BLaER1 treated with 17β-estradiol and CSF1 and Interleukin-3, amounts not matched to agents 10 nM and 100 nM (cell line): ENCODE results near the gene ELF5.

Experiments
- H3K27ac ChIP-seq, 11 experiments: shearing (Covaris generic); formaldehyde crosslinking; 2 replicates each; pipeline ENCODE4 v1.8.1; 2022
- H3K27me3 ChIP-seq, 11 experiments: shearing (Covaris generic); formaldehyde crosslinking; 2 replicates each; pipeline ENCODE4 v1.8.1; 2022
- H3K36me3 ChIP-seq, 11 experiments: shearing (Covaris generic); formaldehyde crosslinking; 2 replicates each; pipeline ENCODE4 v1.8.1; 2022
- H3K4me1 ChIP-seq, 10 experiments: shearing (Covaris generic); formaldehyde crosslinking; 2 replicates each; pipeline ENCODE4 v1.8.1; 2022
- H3K4me2 ChIP-seq, 11 experiments: shearing (Covaris generic); formaldehyde crosslinking; 2 replicates each; pipeline ENCODE4 v1.8.1; 2022
- H3K4me3 ChIP-seq, 10 experiments: shearing (Covaris generic); formaldehyde crosslinking; 2 replicates each; pipeline ENCODE4 v1.8.1; 2022
- H3K9ac ChIP-seq, 11 experiments: shearing (Covaris generic); formaldehyde crosslinking; 2 replicates each; pipeline ENCODE4 v1.8.1; 2022
- H3K9me3 ChIP-seq, 11 experiments: shearing (Covaris generic); formaldehyde crosslinking; replicated peaks in 1 of 11; 2 replicates each; pipeline ENCODE4 v1.8.1; 2022
- H4K20me1 ChIP-seq, 11 experiments: shearing (Covaris generic); formaldehyde crosslinking; 2 replicates each; pipeline ENCODE4 v1.8.1; 2022
- Cebpa-rat ChIP-seq, 11 experiments: shearing (Covaris generic); IDR thresholded peaks; 2 replicates each; pipeline ENCODE4 v1.8.1; 2022

Gene ELF5

DNA sequence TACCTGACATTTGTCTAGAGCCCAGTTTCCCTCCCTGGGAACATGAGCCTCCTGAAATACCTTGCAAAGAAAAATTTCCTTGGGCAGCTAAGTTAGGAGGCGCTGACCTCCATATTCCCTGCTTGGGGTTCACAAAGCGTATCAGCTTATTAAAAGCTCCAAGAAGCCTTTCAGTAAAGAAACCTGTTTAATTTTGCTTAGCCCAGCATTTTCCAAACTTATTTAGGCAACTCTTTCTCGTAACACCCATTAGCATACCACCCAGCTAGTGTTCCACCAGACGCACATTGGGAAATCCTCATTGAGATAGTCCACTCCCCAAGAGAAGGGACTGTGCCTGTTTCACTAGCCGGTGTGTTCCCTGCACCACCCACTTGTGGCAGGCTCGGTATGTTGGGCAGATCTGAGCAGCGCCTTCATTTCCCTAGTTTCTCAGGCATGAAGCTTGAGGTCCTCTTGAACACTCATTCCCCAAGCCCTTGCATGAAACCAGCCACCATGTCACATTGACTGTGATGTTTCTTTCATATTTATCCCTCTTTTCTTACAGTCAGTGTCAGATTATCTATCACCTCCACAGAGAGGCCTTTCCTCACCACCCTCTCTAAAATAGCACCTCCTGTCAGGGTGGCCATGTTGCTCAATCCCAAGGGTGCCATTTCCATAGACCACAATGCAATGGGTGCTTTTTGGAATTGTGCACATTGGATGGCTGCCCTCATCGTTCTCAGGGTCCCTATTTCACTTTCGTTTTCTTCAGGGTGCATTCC is 12.5 kb upstream of the ELF5 start:
- no peaks in the 10 kb centered on the region for H3K27me3 ChIP-seq
- no peak overlapping the region for H3K27ac ChIP-seq
- no peak overlapping the region for H3K9ac ChIP-seq
- H3K4me2 ChIP-seq = peak overlapping the region in 3 of 11 experiments; percentile 4 to 7 (median 6); a peak in 2 of 22 replicates
- TF ChIP-seq Cebpa-rat (IDR thresholded peaks at IDR 0.05) = no peak
- no peak overlapping the region for H3K4me3 ChIP-seq
- H3K9me3 ChIP-seq = peaks cover 0 to under 1% (median 0%) of the 10 kb centered on the region in 11 experiments; a peak in 1 of 22 replicates
- peaks cover 0 to 4% (median 0%) of the 10 kb centered on the region in 10 experiments; a peak in 1 of 20 replicates for H3K4me1 ChIP-seq
- H4K20me1 ChIP-seq = no peaks in the 10 kb centered on the region
- H3K36me3 ChIP-seq = no peaks in the 10 kb centered on the region

DNA sequence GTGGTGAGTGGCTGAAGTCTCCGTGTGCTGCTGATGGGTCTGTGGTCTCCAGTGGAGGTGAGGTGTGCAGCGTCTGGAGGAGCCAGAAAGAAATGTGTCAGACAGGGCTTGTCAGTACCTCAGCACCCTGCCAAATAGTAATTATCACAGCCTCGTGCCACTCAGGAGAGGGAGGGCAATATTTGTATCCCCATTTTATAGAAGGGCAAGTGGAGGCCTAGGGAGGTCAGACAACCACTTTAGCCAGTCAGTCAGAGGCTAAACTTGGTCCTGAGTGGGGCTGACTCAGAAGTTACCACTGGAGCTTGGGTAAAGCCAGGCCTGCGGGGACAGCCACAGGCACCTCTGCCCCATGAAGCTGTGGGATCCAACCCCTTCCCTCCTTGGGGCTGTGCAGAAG is 11.5 kb upstream of the ELF5 start:
- Histone ChIP-seq H3K4me1 (peaks cover 0 to 4% (median 0%) of the 10 kb centered on the region in 10 experiments; a peak in 1 of 20 replicates), H3K4me3 (no peak overlapping the region)
- TF ChIP-seq Cebpa-rat (IDR thresholded peaks at IDR 0.05) = no peak

DNA sequence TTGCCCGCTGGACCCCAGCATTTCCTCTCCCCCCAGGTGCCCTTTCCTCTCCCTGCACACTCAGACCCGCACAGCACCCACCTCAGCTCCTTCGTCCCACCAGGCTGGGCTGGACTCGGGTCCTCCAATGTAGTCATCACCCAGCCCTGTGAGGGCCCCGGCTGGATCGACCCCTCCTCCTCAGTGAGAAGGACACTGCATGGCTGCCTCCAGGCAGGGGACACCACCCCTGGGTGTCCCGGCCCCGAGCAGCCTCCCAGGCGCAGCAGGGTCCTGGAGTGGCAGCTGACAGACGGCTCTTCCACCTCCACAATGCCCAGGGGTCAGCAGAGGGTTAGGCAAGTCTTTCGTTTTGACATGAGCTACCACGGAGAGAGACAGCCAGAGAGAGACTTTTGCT is 11.1 kb upstream of the ELF5 start:
- H3K27me3 ChIP-seq = no peaks in the 10 kb centered on the region
- no peak overlapping the region for H3K27ac ChIP-seq
- H4K20me1 ChIP-seq = no peaks in the 10 kb centered on the region
- peaks cover 0 to 4% (median 0%) of the 10 kb centered on the region in 10 experiments; a peak in 1 of 20 replicates for H3K4me1 ChIP-seq
- H3K4me2 ChIP-seq = no peak overlapping the region
- H3K9ac ChIP-seq = no peak overlapping the region
- H3K36me3 ChIP-seq = no peaks in the 10 kb centered on the region
- TF ChIP-seq Cebpa-rat (IDR thresholded peaks at IDR 0.05) = no peak
- no peak overlapping the region for H3K4me3 ChIP-seq
- no peaks in the 10 kb centered on the region for H3K9me3 ChIP-seq

More for the DNA sequence above, 11.5 kb upstream of the ELF5 start:
- H3K27me3 ChIP-seq = no peaks in the 10 kb centered on the region
- no peak overlapping the region for H3K27ac ChIP-seq
- H3K36me3 ChIP-seq = no peaks in the 10 kb centered on the region
- no peak overlapping the region for H3K4me2 ChIP-seq
- no peak overlapping the region for H3K9ac ChIP-seq
- H3K9me3 ChIP-seq = no peaks in the 10 kb centered on the region
- H4K20me1 ChIP-seq = no peaks in the 10 kb centered on the region

DNA sequence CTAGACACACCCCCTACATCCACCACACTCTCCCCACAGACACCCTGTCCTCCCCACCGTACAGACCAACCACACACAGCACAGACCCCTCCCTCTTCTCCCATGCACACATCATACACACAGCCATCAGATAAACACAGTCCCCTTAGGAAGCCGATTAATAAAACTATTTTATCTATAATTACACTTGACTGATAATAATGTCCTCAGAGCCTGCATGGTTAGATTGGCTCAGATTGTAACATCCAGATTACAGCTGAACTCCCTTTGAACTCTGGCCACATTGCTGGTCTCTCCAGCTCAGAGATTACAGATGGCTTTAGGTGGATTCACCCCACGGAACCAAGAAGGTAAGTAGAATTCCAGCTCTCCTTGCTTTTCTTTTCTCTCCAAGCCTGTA is 9.5 kb upstream of the ELF5 start:
- H3K4me2 ChIP-seq = no peak overlapping the region
- no peaks in the 10 kb centered on the region for H4K20me1 ChIP-seq
- H3K9me3 ChIP-seq = no peaks in the 10 kb centered on the region
- H3K4me1 ChIP-seq = peaks cover 0 to 4% (median 0%) of the 10 kb centered on the region in 10 experiments; a peak in 1 of 20 replicates
- H3K4me3 ChIP-seq = no peak overlapping the region
- no peaks in the 10 kb centered on the region for H3K27me3 ChIP-seq
- TF ChIP-seq Cebpa-rat (IDR thresholded peaks at IDR 0.05) = no peak
- H3K36me3 ChIP-seq = no peaks in the 10 kb centered on the region
- no peak overlapping the region for H3K27ac ChIP-seq
- no peak overlapping the region for H3K9ac ChIP-seq

DNA sequence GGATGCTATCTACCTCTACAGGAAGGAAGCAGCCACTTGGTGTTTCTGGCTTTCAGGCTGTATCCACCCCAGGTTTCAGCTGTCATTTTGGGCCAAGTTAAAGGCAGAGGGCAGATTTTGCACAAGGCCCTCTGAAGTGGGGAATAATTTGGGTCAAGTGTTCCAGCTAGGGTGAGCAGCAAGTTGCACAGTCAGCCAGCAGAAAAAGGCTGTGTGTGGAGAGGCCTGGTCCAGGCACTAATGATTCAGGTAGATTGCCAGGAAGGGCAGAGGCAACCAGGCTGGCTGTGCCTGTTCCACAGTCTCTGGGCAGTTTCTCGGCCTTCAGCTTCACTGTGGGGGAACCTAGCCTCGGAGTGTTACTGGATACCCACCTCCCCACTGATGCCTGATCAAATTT is 8.6 kb upstream of the ELF5 start:
- Histone ChIP-seq H4K20me1 (no peaks in the 10 kb centered on the region), H3K4me2 (no peak overlapping the region), H3K4me1 (peaks cover 0 to 4% (median 0%) of the 10 kb centered on the region in 10 experiments; a peak in 1 of 20 replicates), H3K9ac (no peak overlapping the region), H3K4me3 (no peak overlapping the region), H3K9me3 (no peaks in the 10 kb centered on the region), H3K36me3 (no peaks in the 10 kb centered on the region), H3K27ac (no peak overlapping the region), H3K27me3 (no peaks in the 10 kb centered on the region)
- no peak for TF ChIP-seq Cebpa-rat (IDR thresholded peaks at IDR 0.05)

DNA sequence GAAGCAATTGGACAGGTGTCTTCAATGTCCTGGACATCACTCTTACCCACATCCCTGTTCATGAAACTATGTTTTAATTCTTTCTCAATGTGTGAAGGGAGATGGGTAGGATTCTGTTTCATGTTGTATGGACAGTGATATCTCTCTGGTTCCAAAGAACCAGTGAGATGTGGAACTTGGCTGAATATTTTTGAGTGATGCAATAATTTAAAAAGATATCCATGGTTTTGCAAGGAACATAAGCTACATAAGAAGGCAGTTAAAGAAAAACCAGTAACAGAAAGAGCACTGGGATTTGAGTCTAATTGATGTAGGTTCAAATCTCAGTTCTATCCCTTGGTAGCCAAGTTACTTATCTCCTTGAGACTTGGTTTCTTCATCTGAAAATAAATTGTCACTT is 7.7 kb upstream of the ELF5 start:
- Histone ChIP-seq H3K4me1 (peaks cover 0 to 3% (median 0%) of the 10 kb centered on the region in 10 experiments; a peak in 1 of 20 replicates), H3K27me3 (no peaks in the 10 kb centered on the region), H3K4me3 (no peak overlapping the region), H3K27ac (no peak overlapping the region), H3K36me3 (no peaks in the 10 kb centered on the region), H3K9me3 (no peaks in the 10 kb centered on the region), H3K9ac (no peak overlapping the region), H4K20me1 (no peaks in the 10 kb centered on the region), H3K4me2 (no peak overlapping the region)
- TF ChIP-seq Cebpa-rat (IDR thresholded peaks at IDR 0.05) = no peak

DNA sequence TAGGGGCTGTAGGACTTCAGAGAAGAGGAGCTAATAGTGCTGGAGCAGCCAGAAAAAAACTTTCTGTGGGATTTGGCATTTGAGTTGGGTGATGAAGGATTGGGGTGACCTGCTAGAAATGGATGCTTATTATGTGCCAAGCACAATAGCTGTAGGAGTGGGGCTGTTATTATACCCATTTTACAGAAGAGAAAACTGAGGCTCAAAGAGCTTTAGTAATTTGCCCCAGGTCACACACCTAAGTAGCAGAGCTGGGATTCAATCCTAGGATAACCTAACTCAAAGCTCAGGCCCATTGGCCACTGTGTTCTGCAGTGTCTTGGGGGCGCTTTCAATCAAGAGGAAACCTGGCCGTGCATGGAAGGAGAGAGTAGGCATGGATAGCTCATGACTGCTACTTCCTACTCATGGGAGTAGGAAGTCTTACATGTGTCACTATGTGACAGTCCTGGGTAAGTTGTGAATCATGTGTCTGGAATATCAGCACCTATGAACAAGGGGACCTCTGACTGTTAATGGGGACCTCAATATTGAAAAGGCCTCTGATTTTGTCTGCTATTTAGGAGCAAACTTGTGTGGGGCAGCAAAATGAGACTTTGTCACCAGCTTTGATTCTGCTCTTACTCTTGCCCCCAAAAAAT is 6.1 kb upstream of the ELF5 start:
- no peak overlapping the region for H3K4me2 ChIP-seq
- H3K4me3 ChIP-seq = no peak overlapping the region
- H3K4me1 ChIP-seq = peaks cover 2 to 8% (median 5%) of the 10 kb centered on the region in 10 experiments; a peak in 17 of 20 replicates
- H3K36me3 ChIP-seq = no peaks in the 10 kb centered on the region
- H3K9me3 ChIP-seq = no peaks in the 10 kb centered on the region
- H3K27ac ChIP-seq = no peak overlapping the region
- H4K20me1 ChIP-seq = no peaks in the 10 kb centered on the region
- H3K9ac ChIP-seq = no peak overlapping the region
- TF ChIP-seq Cebpa-rat (IDR thresholded peaks at IDR 0.05) = no peak
- H3K27me3 ChIP-seq = no peaks in the 10 kb centered on the region

DNA sequence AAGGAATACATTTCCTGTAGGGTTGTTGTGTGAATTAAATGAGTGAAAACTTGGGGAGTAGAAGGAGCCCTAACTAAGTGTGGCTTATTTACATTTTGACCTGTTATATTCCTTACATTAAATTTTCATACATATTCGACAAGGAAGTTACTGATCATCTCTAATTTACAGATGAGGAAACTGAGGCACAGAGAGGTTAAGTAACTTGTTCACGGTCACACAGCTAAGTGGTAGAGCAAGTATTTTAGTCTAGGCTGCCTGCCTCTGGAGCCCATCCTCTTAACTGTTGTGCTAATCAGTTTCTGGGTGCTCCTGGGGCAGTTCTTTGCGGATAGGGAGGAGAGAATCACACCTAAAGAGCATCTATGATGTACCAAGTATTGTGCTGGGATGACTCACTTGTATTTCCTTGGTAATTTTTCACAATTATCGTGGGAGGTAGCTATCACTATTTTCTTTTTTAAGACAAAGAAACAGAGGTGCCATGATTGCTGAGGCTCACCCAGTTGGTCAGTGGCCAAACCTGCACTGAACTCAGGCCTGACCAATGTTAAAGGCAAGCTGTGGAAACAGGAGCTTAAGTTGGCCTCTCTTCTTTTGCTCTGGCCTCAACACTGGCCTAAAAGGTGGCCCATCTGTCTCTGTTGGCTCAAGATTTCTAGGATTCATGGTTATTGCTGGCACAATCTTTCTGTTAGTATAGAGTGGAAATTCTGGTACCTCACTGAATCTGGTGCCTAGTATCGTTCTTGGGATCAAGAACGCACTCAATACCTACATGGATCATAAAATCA is 2.9 kb upstream of the ELF5 start:
- H3K4me2 ChIP-seq = no peak overlapping the region
- no peak overlapping the region for H3K9ac ChIP-seq
- peaks cover 7 to 12% (median 10%) of the 10 kb centered on the region in 10 experiments; a peak in 17 of 20 replicates for H3K4me1 ChIP-seq
- H3K27ac ChIP-seq = no peak overlapping the region
- no peak overlapping the region for H3K4me3 ChIP-seq
- no peaks in the 10 kb centered on the region for H4K20me1 ChIP-seq
- no peaks in the 10 kb centered on the region for H3K36me3 ChIP-seq
- no peak for TF ChIP-seq Cebpa-rat (IDR thresholded peaks at IDR 0.05)
- no peaks in the 10 kb centered on the region for H3K27me3 ChIP-seq
- H3K9me3 ChIP-seq = no peaks in the 10 kb centered on the region

DNA sequence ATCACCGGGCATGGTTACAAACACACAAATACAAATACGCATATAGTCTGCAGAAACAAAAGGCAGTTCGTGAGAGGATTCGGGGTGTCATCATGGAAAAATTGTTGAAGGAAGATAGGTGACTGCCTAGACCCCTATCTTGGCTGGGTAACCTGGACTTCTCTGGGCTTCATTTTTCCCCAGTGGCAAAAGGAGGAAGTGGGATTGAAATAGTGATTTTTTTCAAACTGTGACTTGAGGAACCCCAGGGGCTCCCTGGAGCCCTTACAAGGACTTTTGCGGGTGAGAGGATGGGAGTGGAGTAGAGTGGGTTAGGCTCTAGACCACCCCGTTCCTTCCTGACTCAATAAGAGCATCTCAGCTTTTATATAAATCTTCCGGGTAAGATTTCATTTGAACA is 1.0 kb upstream of the ELF5 start:
- H3K4me1 ChIP-seq = peaks cover 7 to 21% (median 12%) of the 10 kb centered on the region in 10 experiments; a peak in 17 of 20 replicates
- H3K36me3 ChIP-seq = no peaks in the 10 kb centered on the region
- H3K4me3 ChIP-seq = no peak overlapping the region
- no peaks in the 10 kb centered on the region for H3K27me3 ChIP-seq
- no peak overlapping the region for H3K9ac ChIP-seq
- no peaks in the 10 kb centered on the region for H4K20me1 ChIP-seq
- H3K27ac ChIP-seq = no peak overlapping the region; a peak in 1 of 22 replicates
- no peak for TF ChIP-seq Cebpa-rat (IDR thresholded peaks at IDR 0.05)
- peak overlapping the region; percentile 4 to 48 (median 25); a peak in 13 of 22 replicates for H3K4me2 ChIP-seq
- H3K9me3 ChIP-seq = no peaks in the 10 kb centered on the region
